Measurements from ENCODE around the gene LPAR2. TPM values are rescaled to one million over a fixed set of nuclear protein-coding genes. Genes with fewer than 3 reads are reported as not detected.

LPAR2 gene
- total RNA-seq, 1 donor from 2014 or later = 62.6 TPM

DNA sequence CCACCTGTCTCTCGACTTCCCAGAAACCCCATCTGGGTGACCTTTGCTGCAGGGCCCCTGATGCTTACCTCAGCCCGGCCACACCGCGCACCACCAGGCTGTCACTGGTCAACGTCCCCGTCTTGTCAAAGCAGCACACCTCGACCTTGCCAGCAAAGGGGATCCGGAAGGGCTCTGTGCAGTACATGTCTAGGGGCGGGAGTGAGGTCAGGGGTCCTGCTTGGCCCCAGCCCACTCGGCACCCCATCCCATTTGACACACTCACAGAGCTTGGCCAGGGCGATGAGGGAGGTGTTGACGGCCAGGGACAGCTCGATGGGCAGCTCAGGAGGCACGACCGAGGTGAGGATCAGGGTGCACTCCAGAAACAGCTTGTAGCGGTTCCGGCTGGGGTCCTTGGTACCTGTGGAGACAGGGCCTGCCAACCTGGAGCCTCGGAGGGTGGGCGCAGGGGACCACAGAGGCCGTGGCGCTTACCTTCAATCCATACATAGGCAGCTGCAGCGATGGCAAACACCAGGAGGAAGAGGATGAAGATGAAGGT, 27.1 kb upstream of the LPAR2 start:
- intact Hi-C loops (cut with micrococcal nuclease) = no loop called here

DNA sequence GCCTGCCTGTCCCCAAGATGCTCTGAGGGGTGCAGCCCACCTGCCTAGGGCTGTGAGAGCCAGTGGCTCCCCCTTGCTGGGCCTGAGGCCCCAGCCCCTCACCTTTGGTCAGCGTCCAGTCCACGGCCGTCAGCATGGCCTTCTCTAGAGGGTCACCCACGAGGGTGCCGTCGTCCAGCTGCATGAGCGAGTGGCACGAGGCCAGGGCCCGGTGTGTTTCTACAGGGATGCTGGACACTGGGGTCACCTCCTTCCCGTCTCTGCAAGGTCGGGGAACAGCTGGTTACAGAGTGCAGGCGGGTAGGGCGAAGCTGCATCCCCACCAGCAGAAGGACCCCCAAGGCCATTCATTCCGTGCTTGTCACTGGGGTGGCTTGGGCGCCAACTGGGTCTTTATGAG, 26.4 kb upstream of the LPAR2 start:
- intact Hi-C loops (cut with micrococcal nuclease) = no loop called here

DNA sequence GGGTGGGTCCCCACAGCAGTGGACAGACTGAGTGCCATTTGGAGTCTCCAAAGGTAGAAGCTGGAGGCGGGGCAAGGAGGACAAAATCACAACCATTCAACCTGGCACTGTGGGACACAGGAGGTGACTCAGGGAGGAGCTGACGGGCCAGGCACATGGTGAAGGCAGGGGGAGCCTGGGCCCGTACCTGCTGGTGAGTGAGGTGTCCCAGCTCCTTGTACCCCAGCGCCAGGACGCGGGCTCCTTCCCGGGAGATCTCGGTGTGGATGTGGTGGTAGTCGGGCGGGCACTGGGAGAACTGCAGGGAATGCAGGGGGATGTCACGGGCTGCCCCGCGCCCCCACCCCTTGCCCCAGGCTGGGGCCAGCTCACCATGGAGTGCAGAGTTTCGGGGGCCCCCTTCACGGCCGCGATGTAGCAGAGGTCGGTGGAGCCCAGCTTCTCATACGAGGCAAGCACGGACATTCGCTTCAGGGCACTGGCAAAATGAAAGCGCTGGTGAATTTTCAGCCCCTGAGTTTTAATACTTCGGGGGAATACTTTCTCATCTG, 25.7 kb upstream of the LPAR2 start:
- intact Hi-C loops (cut with micrococcal nuclease) = no loop called here

DNA sequence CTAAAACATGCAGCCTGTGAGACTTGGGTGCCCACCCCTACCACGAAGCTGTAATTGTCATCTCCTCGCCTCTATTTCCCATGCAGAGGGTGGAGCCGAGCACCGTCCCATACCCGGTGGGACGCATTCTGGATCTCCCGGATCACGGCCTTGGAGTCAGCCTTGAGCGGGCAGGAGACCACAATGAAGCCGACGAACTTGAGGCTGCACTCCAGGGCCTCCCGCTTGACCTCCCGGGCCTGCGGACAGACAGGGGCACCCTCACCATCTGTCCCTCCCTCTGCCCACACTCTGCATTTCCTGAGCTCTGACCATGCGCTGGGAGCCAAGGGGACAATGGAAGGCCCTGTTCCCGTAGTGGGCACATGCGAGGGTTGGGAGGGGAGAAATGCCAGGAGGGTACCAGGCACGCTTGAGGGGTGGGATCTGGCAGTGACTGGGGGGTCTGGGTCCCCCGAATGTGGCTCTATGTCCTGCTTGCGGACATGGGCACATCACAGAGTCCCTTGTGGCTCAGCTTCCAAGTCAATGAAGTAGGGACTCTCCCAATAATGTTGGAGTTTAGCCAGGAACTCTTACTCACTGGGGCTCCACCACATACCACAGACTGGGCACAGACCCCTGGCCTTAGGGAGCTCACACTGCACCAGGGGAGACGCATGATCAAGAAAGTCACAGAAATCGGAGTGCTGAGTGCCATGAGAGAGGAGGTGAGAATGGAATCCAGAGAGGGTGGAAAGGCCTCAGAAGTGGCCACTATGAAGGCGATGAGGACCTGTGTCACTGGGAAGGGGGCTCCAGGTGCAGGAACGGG, 24.7 kb upstream of the LPAR2 start:
- intact Hi-C loops (cut with micrococcal nuclease) = no loop called here

DNA sequence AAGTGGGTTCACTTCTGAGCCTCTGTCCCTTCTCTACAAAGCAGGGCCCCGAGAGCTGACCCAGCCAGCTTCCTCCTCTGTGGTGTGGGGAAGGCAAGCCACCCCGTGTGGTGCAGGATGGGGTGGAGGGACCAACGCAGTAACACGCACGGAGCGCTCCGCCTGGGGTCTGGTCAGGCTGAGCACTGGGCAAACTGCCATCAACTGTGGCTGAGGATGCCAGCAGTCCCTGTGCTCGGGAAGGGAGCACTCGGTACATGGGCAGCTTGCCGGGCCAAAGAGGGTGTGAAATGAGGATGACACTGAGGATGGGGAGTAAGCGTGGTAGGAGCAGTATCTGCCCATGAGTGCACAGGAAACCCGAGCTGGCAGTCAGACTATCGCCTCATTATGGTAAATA, 23.1 kb upstream of the LPAR2 start:
- intact Hi-C loops (cut with micrococcal nuclease) = no loop called here

DNA sequence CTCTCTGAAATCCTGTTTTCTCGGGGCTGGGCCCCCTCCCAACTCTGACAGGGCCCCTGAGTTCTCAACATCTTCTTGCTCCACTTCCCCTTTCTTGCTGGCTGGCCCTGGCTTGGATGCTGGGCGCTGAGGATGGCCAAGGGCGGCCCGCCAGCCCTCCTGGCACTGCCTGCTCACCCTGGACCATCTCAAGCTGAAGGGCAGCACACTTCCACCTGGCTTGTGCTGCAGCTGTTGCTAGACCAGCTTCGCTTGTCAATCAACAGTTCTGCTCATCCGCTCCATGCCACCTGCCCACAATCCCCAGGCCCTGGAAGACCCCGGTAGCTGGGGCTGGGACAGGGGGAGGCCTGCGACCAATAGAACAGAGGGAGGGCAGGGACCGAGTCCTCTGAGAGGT, 22.3 kb upstream of the LPAR2 start:
- intact Hi-C loops (cut with micrococcal nuclease) = no loop called here

DNA sequence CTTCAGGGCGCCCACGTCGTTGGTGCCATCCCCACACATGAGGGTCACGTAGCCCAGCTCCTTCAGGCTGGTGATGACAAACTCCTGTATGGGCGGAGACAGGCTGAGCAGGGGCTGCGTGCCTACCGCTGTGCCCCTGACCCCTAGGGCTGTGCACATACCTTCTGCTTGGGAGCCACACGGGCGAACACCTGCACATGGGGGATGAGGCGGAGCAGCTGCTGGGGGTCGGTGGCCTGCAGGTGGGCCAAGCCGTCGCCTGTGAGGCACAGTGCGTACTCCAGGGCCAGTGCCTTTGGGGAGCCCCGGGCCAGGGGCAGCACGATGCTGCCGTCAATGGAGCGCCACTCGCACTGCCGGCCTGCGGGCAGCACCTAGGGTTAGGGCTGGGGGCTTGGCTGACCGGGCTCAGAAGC, 21.6 kb upstream of the LPAR2 start:
- intact Hi-C loops (cut with micrococcal nuclease) = no loop called here

DNA sequence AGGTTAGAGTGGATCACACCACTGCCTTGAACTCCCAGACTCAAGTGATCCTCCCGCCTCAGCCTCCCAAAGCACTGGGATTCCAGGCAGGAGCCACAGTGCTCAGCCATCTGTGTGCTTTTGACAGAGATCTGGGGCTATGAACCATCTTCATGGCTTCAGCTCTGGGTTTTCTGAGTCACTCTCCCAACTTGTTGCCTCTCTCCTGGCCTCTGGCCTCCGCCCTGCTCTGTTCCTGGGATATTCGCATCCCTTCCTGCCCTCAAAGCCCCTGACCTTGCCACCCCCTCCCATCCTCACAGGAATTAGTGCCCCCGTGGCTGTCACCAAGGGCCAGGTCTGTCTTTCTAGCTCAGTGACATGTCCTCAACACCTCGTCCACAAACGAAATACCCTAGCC, 21.1 kb upstream of the LPAR2 start:
- intact Hi-C loops (cut with micrococcal nuclease) = no loop called here

DNA sequence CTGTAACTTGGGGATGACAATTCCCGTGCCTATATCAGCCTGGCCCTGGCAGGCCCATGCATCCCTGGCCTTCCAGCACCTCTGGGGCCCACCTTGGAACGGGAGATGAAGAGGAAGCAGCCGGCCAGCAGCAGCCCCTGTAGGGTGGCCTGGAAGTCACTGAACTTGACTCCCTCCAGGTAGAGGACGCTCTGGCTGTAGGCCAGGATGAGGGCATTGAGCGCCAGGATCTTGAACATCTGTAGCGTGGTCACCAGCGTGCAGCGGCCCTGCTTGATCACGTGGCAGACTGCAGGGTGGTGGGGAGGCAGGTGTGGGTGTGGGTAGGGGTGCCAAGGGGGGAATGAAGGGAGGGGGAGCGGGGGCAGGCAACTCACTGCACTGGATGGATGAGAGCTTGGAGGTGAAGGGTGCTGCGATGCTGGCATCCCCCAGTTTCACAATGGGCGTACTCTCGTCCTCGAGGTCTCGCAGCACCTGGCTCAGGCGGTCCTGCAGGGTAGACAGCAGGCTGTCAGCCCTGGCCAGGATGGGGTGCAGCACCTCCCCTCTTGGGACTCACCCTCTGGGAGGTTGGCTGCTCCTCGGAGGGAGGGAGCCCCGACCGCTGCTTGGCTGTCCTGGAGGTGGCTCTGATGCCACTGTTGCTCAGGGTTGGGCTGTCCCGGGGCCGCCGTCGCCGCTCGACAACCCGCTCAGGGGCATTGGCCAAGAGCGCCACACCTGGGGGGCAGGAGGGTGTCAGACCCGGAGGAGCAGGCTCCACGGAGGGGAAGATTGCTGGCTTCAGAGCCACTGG, 19.2 kb upstream of the LPAR2 start:
- intact Hi-C loops (cut with micrococcal nuclease) = no loop called here

DNA sequence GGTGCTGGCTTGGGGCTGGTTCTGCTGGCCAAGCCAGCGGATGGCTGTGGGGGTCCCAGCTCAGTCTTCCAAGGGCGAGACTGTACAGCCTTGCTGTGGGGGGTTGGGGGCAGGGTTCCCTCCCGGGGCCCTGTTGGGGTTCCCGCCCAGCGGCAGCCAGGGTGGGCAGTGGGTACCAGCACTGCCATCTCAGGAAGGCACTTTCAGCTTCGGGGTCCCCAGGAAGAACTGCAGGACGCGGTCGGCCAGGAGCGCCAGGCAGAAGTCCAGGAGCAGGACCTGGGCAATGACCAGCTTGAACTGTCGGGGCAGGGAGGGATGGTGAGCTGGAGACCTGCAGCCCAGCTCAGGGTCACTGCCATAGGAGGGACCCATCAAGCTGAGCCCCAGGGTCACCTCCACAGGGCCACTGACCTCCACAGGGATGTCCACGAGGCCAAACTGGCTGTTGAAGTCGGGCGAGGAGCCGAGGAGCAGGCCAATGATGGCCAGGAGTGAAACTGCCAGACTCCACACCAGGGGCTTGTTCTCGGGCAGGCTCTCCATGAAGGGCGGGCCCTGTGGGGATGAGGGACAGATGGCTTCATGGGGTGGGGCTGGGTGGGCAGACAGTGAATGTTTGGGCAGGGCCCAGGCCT, 17.3 kb upstream of the LPAR2 start:
- intact Hi-C loops (cut with micrococcal nuclease) = no loop called here

DNA sequence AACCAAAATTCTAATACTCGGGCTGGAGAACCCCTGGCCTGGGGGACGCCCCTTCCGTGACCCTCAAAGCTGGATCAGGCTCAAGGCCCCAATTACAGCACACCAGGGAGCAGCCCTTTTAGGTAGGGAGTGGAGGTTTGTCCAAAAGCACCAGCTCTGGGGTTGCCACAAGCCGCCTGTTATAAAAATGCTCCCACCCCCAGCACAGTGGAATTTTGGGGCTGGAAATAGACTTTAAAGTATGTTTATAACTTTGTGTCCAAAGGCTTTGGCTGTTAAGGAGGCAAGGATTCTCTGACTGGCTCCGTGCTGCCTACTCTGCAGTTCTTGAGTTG, 16.0 kb upstream of the LPAR2 start:
- intact Hi-C loops (cut with micrococcal nuclease) = loop anchor here (1.0 to 5.0 kb wide), 3 partner anchors 81 to 315 kb away; no protein-coding TSS in a partner anchor

DNA sequence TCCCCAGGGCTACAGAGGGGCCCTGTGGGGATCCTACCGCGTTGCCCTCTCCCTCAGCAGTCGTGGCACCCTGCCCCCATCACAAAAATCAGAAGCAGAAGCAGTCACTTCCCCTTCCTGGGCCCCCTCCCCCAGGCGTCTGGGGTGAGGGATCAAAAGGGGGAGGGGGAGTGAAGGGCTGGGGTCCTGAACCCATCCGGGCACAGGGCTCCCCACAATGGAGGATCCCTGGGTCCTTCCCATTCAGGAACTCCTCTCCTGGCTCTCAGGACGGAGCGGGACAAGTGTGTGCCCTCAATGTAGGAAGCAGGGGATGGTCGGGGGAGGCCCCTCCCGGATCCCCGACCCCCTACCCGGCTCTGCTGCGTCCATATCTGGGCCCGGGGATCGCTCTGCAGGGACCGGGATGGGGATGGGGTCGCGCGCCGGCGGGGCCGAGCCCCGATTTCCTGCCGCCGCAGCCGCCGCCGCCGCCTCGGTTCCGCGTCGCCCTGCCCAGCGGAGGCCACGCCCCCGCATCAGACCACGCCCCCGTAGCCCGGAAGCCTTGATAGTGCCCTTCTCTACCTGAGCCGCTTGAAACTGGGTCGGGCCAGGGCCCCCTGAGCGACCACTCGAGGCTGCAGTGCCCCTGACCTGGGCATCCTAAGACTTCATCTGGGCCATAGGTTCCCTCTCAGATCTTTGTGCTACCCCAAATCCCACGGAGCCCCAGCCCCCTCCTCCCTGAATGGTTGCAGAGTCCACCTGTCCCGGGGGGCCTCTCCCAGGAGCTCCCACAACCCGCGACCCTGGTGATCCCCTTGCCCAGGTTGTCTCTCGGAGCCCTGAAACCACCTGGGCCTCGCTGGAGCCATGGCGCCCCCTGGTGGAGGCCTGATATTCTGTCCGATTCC, 15.4 kb upstream of the LPAR2 start, which contains the start of gene GMIP:
TSS of gene GMIP (minus strand) at position 500 of the 896 bp plus-strand sequence. CDS start at position 372, 128 bp downstream.
- intact Hi-C loops (cut with micrococcal nuclease) = loop anchor here (1.0 to 5.0 kb wide), 14 partner anchors 16 to 316 kb away; partner anchors contain the start of genes ATP13A1, NDUFA13, PBX4 and ZNF14

DNA sequence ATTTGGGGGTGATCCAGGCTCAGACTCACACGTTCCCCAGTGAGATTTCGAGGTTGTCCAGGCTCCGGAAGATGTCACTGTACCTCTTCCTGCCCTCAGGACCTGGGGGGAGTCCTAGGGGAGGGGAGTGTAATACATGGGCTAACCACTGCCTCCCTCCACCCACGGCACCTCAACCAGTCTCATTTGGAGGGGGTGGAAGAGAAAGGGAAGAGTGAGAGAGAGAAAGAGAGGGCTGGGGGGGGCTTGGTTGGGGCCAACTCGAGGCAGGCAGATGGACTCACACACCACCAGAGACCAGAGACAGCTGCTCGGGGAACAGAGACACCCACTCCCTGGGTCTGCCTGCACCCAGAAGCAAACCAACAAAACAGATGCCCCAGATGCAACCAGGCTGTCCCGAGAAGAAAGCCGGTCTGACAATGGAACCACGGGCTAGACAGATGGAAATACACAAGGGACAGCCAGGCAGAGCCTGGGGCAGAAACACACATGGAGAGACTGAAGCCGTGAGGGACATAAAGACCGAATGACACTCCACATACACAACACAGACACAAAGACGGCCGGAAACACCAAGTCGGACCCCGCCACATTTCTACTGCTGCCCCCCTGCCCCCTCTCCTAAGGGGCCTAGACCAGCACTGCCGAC, 14.6 kb upstream of the LPAR2 start:
- intact Hi-C loops (cut with micrococcal nuclease) = loop anchor here (1.0 to 5.0 kb wide), 12 partner anchors 15 to 280 kb away; partner anchors contain the start of genes ATP13A1, NDUFA13, PBX4 and ZNF14

DNA sequence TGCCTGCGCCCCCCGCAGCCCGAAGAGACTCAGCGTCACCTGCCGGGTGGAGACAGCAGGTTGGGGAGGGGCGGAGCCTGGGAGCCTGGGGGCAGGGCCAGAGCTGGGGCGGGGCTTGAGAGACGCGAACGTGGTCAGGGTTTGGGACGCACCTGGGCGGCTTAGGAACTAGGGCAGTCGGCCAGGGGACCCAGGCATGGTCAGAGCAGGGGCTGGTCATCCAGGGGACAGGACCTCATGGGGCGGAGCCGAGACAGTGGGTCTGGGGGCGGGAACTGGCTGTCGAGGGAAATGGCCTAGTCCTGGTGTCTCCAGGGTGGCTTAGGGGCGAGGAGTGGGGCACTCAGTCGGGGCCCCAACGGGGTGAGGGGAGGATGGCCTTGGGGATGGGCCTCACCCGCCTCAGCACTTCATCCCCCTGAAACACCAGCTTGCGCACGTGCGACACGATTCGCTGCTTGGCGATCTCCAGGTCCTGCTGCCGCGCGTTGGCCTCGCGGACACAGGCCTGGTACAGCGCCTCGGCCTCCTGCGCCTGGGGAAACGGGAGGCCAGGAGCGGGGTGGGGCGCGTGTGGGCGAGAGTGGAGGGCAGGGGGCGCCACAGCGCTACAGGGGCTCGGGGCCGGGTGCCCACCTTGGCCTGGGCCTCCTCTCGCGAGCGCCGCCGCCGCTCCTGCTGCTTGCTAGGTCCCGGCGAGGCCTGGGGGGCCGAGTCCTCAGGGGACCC, 9.7 kb upstream of the LPAR2 start:
- intact Hi-C loops (cut with micrococcal nuclease) = no loop called here

DNA sequence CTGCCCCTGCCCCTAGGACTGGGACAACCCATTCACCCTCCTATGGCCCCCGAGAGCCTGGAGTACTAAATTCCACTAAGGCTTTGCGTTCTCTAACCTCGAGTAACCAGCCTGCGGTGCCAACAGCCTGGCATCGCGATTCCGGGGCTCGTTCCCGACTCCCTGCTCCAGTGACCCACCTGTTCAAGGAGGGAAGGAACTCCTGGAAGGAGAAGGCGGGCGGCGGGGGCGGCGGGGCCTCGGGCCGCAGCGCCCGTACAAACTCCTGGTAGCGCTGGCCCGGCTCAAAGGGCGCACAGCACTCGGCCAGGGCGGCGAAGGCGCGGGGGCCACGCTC, 9.1 kb upstream of the LPAR2 start:
- intact Hi-C loops (cut with micrococcal nuclease) = no loop called here

DNA sequence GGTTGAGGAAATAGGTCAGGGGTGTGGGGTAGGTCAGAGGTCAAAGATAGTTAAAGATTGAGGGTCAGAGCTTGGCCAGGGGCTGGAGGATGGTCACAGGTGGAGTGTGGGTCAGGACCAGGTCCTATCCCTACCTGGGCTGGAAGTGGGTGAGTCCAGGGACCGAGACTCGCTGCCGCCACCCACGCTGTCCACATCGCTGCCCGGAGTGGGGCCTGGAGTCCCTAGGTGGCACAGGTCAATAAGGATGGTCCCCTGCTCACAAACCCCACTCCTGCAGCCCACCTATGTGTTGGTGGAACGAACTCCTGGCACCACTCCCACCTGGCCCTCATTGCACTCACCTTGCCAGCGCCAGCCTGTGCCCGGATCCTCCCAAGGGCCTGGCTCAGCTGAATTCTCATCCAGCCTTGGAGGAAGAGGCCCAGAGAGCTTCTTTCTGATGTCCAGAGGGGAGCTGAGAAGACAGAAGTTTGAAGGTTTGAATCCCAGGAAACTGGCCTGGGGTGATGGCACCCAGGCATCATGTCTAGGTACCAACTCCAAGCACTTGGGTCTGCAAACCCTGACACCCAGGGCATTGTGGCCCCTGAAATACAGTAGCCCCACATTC, 8.7 kb upstream of the LPAR2 start:
- intact Hi-C loops (cut with micrococcal nuclease) = no loop called here

DNA sequence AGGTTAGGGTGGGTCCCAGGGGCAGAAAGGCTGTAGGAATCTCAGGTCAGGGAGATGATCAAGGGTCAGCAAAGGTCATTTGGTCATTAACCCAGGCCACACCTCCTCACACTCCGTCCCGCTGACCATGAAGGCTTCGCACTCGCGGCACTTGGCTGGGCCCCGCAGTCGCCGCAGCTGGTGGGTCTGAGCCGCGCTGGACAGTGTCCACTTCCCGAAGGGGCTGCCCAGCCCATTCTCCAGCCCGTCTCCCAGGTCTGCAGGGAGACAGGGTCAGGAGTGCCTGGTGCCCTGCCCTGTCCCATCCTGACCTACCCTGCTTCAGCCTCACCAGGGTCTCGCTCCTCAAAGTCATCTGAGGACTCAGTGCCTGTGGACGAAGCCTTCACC, 7.3 kb upstream of the LPAR2 start:
- intact Hi-C loops (cut with micrococcal nuclease) = no loop called here

DNA sequence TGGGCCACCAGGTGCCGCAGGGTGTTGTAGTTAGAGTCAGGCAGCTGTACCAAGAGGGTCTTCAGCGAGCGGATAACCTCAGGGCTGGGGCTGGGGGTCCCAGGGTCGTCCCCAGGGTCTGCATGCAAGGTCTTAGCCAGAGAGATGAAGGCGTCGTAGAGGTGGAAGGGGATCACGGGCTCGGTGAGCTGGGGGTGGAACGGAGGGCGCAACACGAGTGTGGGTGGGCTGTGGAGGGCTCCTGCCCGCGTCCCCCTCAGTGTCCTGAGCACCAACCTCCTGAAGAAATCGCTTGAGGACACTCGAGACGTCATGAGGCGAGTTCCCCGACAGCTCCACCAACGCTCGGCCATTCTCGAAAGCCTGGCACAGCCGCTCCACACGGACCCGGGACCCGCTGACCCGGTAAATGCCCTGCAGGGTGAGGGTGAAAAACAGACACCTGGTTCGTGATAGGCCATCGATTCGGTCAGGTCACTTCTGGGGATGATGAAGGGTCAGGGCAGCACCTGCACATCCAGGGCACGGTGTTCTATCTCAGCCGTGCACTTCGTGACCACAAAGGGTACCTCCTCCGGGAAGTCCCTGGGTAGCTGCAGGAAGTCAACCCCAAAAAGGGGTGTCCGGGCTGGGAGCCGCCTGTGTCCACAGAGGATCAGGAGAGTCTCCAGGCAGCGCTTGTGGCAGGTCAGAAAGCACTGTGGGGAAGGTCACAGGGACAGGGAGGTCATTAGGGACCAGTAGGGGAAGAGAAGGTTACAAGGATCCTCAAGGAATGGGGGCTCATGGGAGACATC, 6.7 kb upstream of the LPAR2 start:
- intact Hi-C loops (cut with micrococcal nuclease) = no loop called here
